GM12878 (cell line): ENCODE measurements around the gene KRT82. TPM values are rescaled to one million over a fixed set of nuclear protein-coding genes. Genes with fewer than 3 reads are reported as not detected.

Experiments
- ATAC-seq: fragments of 200-7000 bp; cut with Tn5 transposase; 3 replicates; pipeline ENCODE4 v1.9.1; 2020; ENCODE audit warnings: mild to moderate bottlenecking, moderate library complexity
- BruUV-seq: library from RNA; stranded (reverse); fragments of 400-500 nt; replicated peaks from 2 replicates; lab custom pipeline; 2021; lab: Mats Ljungman, UMichigan
- CTCF ChIA-PET: fragments of 300-600 bp; sonication (Branson Sonifier 250); formaldehyde crosslinking; extraction: SDS; loops from one replicate; lab custom pipeline; 2021; ENCODE audit warnings: inconsistent platforms; lab: Yijun Ruan, JAX
- POLR2A ChIA-PET: fragments of 350-600 bp; formaldehyde crosslinking; extraction: SDS; loops from one replicate; lab custom pipeline; 2021; ENCODE audit warnings: inconsistent platforms; lab: Charles Lee
- RAD21 ChIA-PET: fragments of 300-600 bp; sonication (Branson Sonifier 250); formaldehyde crosslinking; loops from one replicate; lab custom pipeline; 2023; ENCODE audit warnings: antibody characterized with exemption; ENCODE audit not compliant: unreplicated experiment; lab: Charles Lee
- SMC1A ChIA-PET: fragments of 300-600 bp; sonication (Branson Sonifier 250); formaldehyde crosslinking; loops from one replicate; lab custom pipeline; 2023; ENCODE audit not compliant: unreplicated experiment, uncharacterized antibody; lab: Charles Lee
- DNase-seq: peaks from one replicate; pipeline ENCODE4 v3.0.0-alpha.2; 2011; ENCODE audit warnings: low read depth, low spot score
- FAIRE-seq: peaks from 3 replicates; lab custom pipeline; 2011; peaks lifted over from hg19 to GRCh38; lab: Jason Lieb, UNC
- H2AFZ ChIP-seq: 2 replicates; pipeline ENCODE4 v1.6.0; 2011; ENCODE audit warnings: low read depth, low read length, control low read depth; ENCODE audit not compliant: control insufficient read depth
- H3K27ac ChIP-seq: 2 replicates; pipeline ENCODE4 v1.5.1; 2011; ENCODE audit warnings: control low read depth; ENCODE audit not compliant: control insufficient read depth, insufficient read depth
- H3K27me3 ChIP-seq, 2 experiments: replicated peaks in 1 of 2; 2 replicates each; pipeline versions ENCODE4 v1.6.0 to v1.6.1; 2011; ENCODE audit warnings: low read length in 1 of 2; ENCODE audit not compliant: control insufficient read depth in 2 of 2, insufficient read depth in 2 of 2
- H3K36me3 ChIP-seq, 2 experiments: 2 replicates each; pipeline ENCODE4 v1.5.1; 2011; ENCODE audit warnings: low read length in 1 of 2; ENCODE audit not compliant: control insufficient read depth in 2 of 2, insufficient read depth in 2 of 2
- H3K4me1 ChIP-seq: 2 replicates; pipeline ENCODE4 v1.6.1; 2011; ENCODE audit warnings: mild to moderate bottlenecking, low read length, moderate library complexity, mixed read lengths; ENCODE audit not compliant: control insufficient read depth, insufficient read depth
- H3K4me2 ChIP-seq: 2 replicates; pipeline ENCODE4 v1.6.0; 2011; ENCODE audit warnings: control low read depth; ENCODE audit not compliant: control insufficient read depth, insufficient read depth
- H3K4me3 ChIP-seq: fragments of 200-600 bp; sonication (generic); 2 replicates; pipeline ENCODE4 v1.5.1; 2016
- H3K79me2 ChIP-seq: 2 replicates; pipeline ENCODE4 v1.6.0; 2011; ENCODE audit warnings: low read length; ENCODE audit not compliant: control insufficient read depth, insufficient read depth
- H3K9ac ChIP-seq: 2 replicates; pipeline ENCODE4 v1.8.0; 2011; ENCODE audit warnings: low read length, control low read depth, mixed read lengths; ENCODE audit not compliant: control insufficient read depth, insufficient read depth
- H3K9me3 ChIP-seq: replicated peaks from 3 replicates; pipeline ENCODE4 v1.5.1; 2011; ENCODE audit warnings: mild to moderate bottlenecking, low read length; ENCODE audit not compliant: control insufficient read depth, insufficient read depth
- H4K20me1 ChIP-seq: 2 replicates; pipeline ENCODE4 v1.6.0; 2011; ENCODE audit not compliant: control insufficient read depth, insufficient read depth
- WGBS: methylation state at CpG from one replicate; pipeline ENCODE4 v1.1.6; 2016; ENCODE audit warnings: low lambda C conversion rate; ENCODE audit not compliant: insufficient replicate concordance, insufficient coverage; ENCODE audit errors: missing lambda C conversion rate; 5-methylcytosine and 5-hydroxymethylcytosine counted together
- in situ Hi-C: fragments of 300-500 bp; cut with MboI; formaldehyde crosslinking; loops from 9 replicates; pipeline ENCODE4 v1.14.3; 2018; ENCODE audit warnings: mixed read lengths
- intact Hi-C: fragments of 100-400 bp; cut with micrococcal nuclease; formaldehyde crosslinking; loops from one replicate; pipeline ENCODE4 v1.14.2; 2022; ENCODE audit not compliant: unreplicated experiment
- polyA plus RNA-seq, 11 experiments: library from polyadenylated mRNA; depleted of rRNA in 4 of 11; unstranded in 6 of 11; stranded (reverse) in 5 of 11; fragments of >200 nt; fragmentation: Nextera tagmentation in 4 of 11; fragmentation: Illumina TruSeq in 1 of 11; extraction: Ambion mirVana in 4 of 11; extraction: Trizol in 1 of 11; gene quantifications; 1 replicate in 1 of 11; 2 replicates in 10 of 11; pipeline versions ENCODE4 v1.2.1 to v1.2.3, GENCODE V29; 2011 to 2016; ENCODE audit warnings: inconsistent platforms in 2 of 11, missing spikeins in 2 of 11, low read depth in 1 of 11
- total RNA-seq, 4 experiments: library from RNA; depleted of rRNA in 3 of 4; stranded (reverse); fragments of >200 nt in 3 of 4; fragmentation: Illumina TruSeq in 1 of 4; extraction: Trizol in 1 of 4; gene quantifications; 2 replicates each; pipeline versions ENCODE4 v1.2.1 to v1.2.3, GENCODE V29; 2013 to 2021
- TF ChIP-seq, protein P1 (sequence below): IDR thresholded peaks from 2 replicates; pipeline ENCODE4 v1.6.1; 2011; ENCODE audit warnings: borderline replicate concordance, low read depth, mild to moderate bottlenecking, moderate library complexity, mixed read lengths, low read length; ENCODE audit not compliant: insufficient read depth; ENCODE audit errors: extremely low read length
- TF ChIP-seq, protein P2 (sequence below): fragments of 450-650 bp; IDR thresholded peaks from 2 replicates; pipeline ENCODE4 v1.6.1; 2018; ENCODE audit warnings: borderline replicate concordance, mild to moderate bottlenecking; ENCODE audit not compliant: partially characterized antibody
- TF ChIP-seq, protein P3 (sequence below): fragments of 450-650 bp; formaldehyde crosslinking; IDR thresholded peaks from 2 replicates; pipeline ENCODE4 v1.5.0; 2022; ENCODE audit warnings: mild to moderate bottlenecking, missing genetic modification characterization

The KRT82 gene
- total and polyA plus RNA-seq, 10 of the 15 experiments (the other 5 are each of a cell fraction or from before 2014, with no cell fraction given), result not detected

DNA sequence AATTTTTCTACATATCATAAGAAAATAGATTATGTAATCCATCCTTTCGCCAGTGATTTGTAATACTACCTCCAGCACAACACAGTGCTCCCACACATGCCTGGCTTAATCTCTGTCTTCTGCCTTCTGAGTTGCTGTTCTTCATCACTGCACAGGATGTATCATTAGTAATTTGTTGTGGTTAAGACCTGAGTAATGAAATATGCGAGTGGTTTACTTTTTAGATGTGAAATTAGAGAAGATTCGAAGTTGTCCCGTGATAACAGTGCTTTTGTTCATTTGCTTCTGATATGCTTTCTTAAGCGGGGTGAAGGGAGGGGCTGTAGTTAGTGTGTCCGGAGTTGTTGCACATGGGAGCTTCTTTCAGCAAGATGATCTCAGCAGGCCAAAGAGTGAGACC, 56.9 kb downstream of the KRT82 start (continued):
- TF ChIP-seq, protein P1, sequence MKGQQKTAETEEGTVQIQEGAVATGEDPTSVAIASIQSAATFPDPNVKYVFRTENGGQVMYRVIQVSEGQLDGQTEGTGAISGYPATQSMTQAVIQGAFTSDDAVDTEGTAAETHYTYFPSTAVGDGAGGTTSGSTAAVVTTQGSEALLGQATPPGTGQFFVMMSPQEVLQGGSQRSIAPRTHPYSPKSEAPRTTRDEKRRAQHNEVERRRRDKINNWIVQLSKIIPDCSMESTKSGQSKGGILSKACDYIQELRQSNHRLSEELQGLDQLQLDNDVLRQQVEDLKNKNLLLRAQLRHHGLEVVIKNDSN, result no peak
- TF ChIP-seq, protein P2, sequence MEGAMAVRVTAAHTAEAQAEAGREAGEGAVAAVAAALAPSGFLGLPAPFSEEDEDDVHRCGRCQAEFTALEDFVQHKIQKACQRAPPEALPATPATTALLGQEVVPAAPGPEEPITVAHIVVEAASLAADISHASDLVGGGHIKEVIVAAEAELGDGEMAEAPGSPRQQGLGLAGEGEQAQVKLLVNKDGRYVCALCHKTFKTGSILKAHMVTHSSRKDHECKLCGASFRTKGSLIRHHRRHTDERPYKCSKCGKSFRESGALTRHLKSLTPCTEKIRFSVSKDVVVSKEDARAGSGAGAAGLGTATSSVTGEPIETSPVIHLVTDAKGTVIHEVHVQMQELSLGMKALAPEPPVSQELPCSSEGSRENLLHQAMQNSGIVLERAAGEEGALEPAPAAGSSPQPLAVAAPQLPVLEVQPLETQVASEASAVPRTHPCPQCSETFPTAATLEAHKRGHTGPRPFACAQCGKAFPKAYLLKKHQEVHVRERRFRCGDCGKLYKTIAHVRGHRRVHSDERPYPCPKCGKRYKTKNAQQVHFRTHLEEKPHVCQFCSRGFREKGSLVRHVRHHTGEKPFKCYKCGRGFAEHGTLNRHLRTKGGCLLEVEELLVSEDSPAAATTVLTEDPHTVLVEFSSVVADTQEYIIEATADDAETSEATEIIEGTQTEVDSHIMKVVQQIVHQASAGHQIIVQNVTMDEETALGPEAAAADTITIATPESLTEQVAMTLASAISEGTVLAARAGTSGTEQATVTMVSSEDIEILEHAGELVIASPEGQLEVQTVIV, result no peak
- TF ChIP-seq, all 136 proteins: peak for 2

DNA sequence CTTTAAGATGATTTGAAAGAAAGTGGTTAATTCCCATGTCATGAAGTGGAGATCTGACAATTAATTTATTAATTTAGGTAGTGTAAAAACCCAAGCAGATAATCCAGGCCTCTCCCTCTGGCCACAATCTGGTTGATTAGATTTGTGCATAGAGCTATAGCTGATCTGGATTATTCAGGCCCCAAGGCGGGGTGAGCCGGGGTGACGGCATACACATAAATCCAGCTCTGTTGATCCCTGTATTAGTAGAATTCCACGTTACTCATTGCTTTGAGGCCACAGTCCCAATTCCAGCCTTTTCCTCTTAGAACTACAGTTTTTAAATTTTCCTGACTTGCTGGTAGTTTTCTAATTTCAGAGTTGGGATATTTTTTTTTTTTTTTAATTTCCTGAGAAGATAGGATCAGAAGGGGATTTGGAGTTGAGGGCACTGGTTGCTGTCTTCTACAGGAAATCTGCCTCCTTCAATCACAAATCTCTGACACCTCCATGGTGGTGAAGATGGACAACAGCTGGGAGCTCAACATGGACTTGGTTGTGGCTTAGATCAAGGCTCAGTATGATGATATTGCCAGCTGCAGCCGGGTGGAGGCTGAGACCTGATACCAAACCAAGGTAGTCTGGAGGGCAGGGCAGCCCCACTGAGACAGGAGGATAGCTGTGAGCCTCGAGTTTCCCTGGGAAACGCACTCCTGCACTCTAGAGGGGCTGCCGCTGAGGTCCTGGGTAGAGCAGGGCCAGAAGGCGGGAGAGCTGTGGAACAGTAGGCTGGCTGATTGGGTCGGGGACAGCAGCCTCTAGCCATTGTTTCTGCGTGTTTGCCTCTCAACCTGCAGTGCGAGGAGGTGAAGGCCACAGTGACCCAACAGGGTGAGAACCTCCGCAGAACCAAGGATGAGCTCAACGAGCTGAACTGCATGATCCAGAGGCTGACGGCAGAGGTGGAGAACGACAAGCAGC, 58.3 kb downstream of the KRT82 start:
- H3K27me3 ChIP-seq, result no peaks in the 10 kb centered on the region; a peak in 1 of 4 replicates
- H3K4me1 ChIP-seq, result no peaks in the 10 kb centered on the region
- 37% methylated on average over 16 of the region's 16 CpGs for WGBS
- in situ Hi-C loops, result no loop called here
- ATAC-seq, result no peak
- TF ChIP-seq, protein P3, sequence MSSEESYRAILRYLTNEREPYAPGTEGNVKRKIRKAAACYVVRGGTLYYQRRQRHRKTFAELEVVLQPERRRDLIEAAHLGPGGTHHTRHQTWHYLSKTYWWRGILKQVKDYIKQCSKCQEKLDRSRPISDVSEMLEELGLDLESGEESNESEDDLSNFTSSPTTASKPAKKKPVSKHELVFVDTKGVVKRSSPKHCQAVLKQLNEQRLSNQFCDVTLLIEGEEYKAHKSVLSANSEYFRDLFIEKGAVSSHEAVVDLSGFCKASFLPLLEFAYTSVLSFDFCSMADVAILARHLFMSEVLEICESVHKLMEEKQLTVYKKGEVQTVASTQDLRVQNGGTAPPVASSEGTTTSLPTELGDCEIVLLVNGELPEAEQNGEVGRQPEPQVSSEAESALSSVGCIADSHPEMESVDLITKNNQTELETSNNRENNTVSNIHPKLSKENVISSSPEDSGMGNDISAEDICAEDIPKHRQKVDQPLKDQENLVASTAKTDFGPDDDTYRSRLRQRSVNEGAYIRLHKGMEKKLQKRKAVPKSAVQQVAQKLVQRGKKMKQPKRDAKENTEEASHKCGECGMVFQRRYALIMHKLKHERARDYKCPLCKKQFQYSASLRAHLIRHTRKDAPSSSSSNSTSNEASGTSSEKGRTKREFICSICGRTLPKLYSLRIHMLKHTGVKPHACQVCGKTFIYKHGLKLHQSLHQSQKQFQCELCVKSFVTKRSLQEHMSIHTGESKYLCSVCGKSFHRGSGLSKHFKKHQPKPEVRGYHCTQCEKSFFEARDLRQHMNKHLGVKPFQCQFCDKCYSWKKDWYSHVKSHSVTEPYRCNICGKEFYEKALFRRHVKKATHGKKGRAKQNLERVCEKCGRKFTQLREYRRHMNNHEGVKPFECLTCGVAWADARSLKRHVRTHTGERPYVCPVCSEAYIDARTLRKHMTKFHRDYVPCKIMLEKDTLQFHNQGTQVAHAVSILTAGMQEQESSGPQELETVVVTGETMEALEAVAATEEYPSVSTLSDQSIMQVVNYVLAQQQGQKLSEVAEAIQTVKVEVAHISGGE, result no peak
- TF ChIP-seq, all 136 proteins: peak for 0
- no peak for DNase-seq
- H3K4me2 ChIP-seq, result no peak overlapping the region
- no peaks in the 10 kb centered on the region for H4K20me1 ChIP-seq
- H2AFZ ChIP-seq, result no peak overlapping the region
- ChIA-PET SMC1A (no interaction called here), RAD21 (no interaction called here), CTCF (interaction anchor here (0.7 to 1.1 kb wide), 3 partner anchors 9 to 126 kb away, joined by 3 read pairs; no protein-coding TSS in a partner anchor), POLR2A (interaction anchor here (1.2 kb wide), 1 partner anchor 11 kb away, joined by 3 read pairs; no protein-coding TSS in a partner anchor)
- H3K79me2 ChIP-seq, result no peaks in the 10 kb centered on the region
- H3K9me3 ChIP-seq, result no peaks in the 10 kb centered on the region
- intact Hi-C loops, result no loop called here
- no peak overlapping the region for H3K4me3 ChIP-seq
- no peak overlapping the region for H3K27ac ChIP-seq
- no peaks in the 10 kb centered on the region for H3K36me3 ChIP-seq
- BruUV-seq, result no TSS peak
- no peak for FAIRE-seq
- H3K9ac ChIP-seq, result no peak overlapping the region
